Fibroblast of peridontal ligament (primary cell): ENCODE data around the gene DHX8.
A peak's percentile ranks its signal among the peaks of the same experiment; 100 is the strongest.
"Not testable (repeated sequence)": the region's sequence is repeated elsewhere in the genome, so short reads cannot be mapped to it uniquely, and the experiment has no call there.

ENCODE experiments used
- DNase-seq: peaks from one replicate; pipeline ENCODE4 v3.0.0-alpha.2; 2010; ENCODE audit errors: extremely low read depth

DHX8 gene

DNA sequence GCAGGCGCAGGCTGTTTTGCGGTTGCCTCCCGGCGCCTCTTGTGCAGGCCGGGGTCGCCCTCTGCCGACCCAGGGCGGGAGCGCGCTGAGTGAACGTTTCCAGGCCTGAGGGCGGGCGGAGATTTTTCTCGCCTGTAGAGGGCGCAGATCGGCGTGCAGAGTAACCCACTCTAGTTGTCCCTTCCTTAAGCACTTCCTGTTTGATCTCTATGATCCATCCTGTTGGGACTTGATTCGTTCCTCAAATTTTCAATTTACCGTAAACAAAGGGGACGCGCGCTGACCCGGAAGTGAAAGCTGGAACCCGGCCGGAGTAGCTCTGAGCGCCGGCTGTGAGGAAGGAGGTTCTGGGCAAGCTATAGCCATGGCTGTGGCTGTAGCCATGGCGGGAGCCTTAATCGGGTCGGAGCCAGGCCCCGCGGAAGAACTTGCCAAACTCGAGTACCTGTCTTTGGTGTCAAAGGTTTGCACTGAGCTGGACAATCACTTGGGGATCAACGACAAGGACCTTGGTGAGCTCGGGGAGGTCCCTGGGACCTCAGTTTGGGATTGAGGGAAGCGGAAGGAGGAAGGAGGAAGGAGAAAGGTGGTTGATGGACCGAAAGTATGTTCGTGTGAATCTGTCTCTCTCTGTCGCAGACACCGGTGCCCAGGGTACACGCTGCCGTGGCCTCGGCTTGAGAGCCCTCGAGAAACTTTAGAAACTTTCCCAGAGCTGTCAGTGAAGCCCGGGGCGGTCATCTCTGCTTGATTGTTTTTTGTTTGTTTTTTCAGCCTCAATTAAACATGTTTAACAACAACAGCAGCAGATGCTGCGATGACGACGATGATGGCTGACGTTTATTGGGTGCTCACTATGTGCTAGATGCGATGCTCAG, at the start of gene DHX8:
Gene DHX8 (plus strand): TSS at position 302 of the 878 bp plus-strand sequence. CDS start 63 bp downstream, at position 365.
- peak; percentile 99 for DNase-seq

DNA sequence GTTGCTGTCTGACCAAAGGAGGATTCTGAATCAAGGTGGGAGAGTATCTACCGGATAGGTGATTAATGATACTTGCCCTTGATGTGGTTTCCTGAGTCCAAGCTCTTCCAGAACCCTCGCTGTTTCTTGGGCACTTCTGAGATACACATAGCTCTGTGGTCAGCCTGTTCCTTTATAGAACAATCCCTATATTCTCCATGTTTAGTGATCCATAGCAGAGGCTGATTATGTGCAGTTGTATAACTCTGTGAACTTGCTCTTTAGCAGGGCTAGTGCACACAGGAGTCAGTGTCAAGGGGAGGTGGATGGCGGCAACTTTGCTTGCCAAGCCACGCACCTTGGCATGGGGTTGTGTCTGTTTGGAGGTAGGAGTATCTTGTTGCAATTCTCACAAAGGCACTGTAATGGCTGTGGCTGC, 48.9 kb upstream of the DHX8 start:
- no peak for DNase-seq

DNA sequence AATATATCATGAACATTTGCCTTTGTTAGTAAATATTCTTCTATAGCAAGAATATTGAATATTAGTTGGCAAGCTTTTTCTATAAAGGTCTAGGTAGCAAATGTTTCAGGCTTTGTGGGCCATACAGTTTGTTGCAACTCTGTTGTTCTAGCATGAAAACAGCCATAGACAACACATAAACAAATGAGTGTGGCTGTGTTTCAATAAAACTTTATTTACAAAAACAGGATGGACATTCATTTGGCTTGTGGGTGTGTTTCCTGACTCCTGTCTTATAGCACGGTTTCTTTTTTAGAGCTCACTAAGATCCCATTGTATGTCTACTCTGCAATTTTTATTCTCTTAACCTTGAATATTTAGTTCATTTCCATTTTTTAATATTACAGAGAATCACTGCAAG, 46.0 kb upstream of the DHX8 start:
- no peak for DNase-seq

DNA sequence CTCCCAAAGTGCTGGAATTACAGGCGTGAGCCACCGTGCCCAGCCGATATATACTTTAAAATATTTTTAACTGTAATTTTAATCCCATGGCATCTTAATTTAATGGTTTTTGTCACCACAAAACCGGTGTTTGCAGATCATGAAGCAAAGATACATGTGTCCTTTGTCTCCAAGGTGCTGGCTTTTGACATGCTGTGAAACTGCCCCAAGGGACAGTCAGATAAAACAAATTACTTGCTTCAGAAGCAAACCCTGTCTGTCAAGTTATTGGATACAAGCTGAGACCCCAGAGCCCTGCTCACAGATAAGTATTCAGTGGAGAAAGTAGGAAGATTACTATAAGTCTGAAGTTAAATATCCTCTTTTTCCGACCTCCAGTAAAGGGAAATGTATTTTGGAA, 45.1 kb upstream of the DHX8 start:
- DNase-seq: no peak

DNA sequence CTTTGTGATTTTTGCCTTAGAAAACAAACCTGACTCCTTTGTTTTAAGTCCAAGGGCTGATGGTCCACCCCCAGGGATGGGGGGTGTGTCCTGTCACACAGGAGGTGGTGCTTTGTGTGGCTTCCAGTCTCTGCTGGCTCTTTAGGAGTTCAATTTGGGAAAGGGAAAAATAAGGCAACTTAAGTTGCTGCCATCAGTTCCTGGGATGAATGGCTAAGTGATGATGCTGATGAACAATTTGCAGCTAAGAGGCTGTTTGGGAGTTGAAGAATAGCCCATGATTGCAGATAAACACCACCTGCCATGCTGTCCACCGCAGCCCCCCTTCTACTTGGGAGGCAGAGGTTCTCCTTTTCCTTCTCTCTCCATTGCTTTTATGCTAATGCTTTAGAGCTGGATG, 44.7 kb upstream of the DHX8 start:
- no peak for DNase-seq

DNA sequence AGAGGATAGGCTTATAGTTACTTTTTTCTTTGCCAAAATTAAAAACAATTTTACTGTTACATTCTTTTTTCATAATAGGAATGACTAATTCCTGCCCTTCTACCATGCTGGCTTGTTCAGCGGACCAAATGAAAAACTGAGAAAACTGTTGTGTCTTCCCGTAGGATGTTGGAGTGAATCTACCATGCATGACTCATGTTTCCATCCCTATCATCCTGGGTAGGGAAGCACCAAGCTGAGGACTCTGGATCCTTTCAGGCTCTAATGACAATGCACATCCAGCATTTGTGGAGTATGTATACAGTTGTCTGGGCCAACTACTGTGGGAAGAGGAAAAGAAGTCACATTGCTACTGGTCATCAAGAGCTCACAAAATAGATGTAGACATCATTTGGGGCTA, 41.1 kb upstream of the DHX8 start:
- DNase-seq: peak; percentile 73

DNA sequence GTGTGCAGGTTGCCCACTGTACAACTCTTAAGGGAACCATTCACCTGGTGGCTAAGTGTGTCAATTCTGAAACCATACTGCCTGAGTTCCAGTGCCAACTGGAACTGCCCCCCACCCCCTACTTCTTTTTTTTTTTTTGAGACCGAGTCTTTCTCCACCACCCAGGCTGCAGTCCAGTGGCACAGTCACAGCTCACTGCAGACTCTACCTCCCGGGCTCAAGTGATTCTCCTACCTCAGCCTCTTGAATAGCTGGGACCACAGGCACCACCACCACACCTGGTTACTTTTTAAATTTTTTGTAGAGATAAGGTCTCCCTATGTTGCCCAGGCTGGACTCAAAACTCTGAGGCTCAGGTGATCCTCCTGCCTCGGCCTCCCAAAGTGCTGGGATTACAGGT, 40.4 kb upstream of the DHX8 start:
- DNase-seq: no peak

DNA sequence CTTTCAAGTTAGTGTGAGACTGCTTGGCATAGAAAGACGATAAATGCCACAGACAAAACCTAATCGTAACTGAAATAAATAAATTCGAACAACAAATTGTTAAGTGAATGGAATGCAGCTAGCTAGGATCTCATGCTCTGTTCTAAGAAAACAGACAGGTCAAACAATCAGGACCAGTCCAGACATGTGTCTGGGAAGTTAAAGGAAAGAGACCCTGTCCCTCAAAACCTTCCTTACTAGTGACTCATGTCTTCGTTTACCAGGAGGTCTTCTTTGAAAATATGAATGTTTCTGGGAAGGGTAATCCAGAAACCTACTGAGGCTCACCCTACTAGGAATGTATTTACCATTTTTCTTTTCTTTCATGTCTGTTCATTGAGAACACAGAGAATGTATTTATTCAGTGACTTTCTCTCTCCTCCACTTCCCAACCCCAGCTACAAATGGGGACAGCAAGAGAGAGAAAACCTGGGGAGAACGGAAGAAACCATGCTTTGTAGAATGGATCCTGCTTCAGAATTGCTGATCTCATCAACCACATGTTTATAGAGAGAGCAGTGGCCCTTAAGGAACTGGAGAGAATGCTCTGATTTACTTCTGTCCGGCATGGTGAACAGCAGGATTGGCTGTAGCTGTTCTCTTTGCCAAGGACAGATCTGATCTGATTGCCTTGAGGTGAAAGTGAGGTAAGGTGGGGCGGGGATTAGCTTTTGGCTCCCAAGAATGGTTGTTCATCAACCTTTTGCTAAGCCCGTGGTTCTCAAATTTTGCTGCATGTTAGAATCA, 39.4 kb upstream of the DHX8 start:
- peak; percentile 82 for DNase-seq

DNA sequence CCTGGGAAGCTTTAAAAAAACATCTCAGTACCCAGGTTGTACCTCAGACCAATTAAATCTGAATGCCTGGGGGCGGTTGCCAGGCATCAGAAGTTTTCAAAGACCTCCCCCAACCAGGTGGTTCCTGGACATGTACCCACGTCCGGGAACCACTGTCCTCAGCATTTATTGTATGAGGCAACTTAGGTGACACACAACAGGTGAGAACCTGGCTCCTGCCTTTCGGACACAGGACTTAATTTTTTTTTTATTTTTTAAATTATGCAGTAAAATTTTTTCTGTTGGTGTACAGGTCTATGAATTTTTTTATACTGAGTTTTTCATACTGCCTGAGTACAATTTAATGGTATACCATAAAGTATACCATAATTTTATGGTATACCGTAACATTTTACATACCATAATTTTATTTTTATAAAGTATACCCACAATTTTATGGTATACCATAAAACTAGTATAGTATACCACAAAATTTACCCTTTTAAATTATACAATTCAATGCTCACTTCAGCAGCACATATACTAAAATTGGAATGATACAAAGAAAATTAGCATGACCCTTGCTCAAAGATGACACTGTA, 38.7 kb upstream of the DHX8 start:
- no peak for DNase-seq

DNA sequence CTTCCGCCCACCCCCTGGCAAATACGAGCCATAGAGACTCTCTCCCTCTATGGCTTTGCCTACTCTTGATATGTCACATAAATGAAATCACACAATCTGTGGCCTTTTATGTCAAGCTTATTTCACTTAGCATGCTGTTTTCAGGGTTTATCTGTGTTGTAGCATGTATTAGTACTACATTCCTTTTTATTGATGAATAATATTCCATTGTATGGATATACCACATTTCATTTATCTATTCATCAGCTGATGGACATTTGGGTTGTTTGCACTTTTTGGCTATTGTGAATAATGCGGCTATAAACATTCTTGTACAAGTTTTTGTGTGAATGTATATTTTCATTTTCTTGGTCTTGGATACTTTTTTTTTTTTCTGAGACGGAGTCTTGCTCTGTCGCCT, 37.0 kb upstream of the DHX8 start:
- DNase-seq: no peak

DNA sequence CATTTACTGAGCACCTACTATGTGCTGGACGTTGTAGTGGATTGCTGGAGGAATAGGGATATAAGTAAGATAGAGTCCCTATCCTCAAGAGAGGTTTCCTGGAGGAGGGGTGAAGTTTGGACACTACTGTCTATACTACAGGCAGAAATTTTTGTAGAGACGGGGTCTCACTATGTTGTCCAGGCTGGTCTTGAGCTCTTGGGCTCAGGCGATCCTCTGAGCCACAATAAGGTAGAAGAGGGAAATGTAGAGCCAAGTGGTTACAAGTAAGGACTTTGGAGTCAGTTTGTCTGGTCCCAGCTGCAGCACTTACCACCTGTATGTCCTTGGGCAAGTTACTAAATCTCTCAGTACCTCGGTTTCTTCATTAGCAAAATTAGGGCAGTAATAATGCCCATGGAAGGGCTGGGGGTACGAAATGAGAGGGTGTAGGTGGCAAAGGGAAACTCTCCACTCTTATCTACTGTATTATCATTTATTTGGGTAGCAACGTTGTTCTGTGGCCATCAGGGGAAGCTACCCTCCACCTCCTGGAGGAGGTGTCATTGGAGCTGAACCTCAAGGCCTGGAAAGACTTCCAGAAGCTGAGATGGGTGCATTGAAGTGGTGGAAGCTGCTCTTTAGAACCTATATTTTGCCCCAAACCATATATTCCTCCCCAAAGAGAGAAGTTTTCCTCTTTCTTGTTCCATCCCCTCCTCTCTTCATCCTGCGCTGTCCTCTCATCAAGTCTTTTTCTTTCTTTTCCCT, 34.9 kb upstream of the DHX8 start:
- no peak for DNase-seq

DNA sequence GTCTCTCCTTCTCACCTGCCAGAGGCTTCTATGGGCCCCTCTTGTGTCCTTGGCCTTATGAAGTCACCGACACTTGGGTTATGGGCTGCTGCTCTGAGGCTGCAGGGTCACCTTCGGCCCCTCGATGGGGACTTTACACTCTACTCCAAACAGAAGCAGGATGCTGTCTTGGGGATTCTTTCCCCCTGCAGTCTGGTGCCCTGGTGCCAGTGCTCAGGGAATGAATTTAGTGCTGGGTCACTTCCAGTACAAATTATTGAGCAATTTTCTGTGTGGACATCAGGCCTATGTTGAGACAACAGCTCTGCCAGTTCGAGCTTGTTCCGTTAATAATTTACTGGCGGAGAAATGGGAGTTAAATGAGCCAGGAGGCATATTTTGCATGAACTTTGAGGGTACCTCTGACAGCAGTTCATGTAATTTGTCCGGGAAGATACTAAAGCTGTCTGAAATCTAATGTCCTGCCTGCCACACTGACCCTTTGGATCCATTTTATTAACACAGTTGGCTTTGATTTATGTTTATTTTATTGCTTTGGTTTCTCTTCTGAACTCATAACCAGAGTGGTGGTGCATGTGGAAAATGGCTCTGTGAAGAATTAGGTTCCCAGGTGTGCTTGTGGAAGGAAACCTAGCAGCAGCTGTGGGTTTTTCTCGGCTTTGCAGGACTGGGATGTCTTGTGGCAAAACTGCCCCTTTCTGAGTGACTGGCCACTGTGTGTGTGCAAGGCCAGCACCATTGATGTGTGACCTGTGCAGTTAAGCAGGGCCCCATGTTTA, 34.1 kb upstream of the DHX8 start:
- no peak for DNase-seq

DNA sequence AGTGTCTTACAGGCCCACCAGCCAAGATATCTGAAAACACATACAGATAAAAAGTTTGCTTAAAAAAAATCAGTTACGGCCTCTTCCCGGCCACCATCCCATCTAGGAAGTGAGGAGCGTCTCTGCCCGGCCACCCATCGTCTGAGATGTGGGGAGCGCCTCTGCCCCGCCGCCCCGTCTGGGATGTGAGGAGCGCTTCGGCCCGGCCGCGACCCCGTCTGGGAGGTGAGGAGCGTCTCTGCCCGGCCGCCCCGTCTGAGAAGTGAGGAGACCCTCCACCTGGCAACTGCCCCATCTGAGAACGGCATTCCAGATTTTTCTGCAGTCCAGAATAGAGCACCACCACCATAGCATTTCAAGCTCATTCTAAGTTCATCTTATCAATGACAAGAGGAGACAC, 33.0 kb upstream of the DHX8 start:
- DNase-seq: not testable (repeated sequence)

DNA sequence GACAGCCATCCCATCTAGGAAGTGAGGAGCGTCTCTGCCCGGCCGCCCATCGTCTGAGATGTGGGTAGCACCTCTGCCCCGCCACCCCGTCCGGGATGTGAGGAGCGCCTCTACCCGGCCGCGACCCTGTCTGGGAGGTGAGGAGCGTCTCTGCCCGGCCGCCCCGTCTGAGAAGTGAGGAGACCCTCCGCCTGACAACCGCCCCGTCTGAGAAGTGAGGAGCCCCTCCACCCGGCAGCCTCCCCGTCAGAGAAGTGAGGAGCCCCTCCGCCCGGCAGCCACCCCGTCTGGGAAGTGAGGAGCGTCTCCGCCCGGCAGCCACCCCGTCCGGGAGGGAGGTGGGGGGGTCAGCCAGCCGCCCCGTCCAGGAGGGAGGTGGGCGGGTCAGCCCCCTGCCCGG, 32.0 kb upstream of the DHX8 start:
- not testable (repeated sequence) for DNase-seq

DNA sequence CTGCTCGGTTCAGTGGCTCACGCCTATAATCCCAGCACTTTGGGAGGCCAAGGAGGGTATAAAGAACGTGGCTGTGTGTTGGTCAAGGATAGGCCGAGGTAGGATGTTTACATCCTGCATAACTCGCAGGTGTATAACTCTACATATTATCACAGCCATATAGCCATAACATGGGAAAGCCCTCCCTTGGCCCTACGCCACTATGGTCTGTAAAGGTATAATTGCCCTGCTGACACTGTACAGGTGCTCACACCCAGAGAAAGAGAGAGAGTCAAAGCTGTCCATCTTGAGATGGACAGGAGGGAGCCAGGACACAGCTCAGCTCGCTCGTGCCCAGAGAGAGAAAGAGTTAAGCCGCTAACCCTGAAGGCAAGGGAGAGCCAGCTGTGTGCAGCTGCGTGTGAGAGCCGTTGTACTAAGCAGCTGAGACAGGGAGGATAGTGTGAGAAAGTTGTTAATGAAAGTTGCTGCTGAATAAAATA, 30.4 kb upstream of the DHX8 start:
- DNase-seq: no peak

DNA sequence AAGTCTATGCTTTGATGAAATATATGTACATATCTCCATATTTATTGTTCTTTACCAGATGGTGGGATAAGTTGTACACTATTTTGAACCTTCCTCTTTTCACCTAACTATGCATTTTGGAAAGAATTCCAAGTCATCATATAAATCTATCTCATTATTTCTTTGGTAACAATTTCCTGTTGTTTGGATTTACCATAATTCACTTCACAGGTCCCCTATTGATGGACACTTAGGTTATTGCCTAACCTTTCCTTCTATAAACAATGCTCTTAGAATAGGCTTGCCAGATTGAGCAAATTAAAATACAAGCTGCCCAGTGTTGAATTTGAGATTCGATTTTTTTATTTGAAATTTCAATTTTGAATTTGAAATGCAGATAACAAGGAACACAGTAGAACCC, 28.9 kb upstream of the DHX8 start:
- no peak for DNase-seq

DNA sequence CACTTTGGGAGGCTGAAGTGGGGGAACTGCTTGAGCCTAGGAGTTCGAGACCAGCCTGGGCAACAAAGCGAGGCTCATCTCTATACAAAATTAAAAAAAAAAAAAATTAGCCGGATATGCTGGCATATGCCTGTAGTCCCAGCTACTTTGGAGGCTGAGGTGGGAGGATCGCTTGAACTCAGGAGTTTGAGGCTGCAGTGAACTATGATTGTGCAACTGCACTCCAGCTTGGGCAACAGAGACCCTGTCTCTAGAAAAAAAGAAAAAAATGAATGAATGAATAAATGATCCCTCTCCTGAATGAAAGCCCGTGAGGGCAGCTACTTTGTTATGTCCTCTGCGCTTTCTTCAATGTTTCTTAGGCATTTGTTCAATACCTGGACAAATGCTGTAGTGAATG, 27.7 kb upstream of the DHX8 start:
- DNase-seq: no peak

DNA sequence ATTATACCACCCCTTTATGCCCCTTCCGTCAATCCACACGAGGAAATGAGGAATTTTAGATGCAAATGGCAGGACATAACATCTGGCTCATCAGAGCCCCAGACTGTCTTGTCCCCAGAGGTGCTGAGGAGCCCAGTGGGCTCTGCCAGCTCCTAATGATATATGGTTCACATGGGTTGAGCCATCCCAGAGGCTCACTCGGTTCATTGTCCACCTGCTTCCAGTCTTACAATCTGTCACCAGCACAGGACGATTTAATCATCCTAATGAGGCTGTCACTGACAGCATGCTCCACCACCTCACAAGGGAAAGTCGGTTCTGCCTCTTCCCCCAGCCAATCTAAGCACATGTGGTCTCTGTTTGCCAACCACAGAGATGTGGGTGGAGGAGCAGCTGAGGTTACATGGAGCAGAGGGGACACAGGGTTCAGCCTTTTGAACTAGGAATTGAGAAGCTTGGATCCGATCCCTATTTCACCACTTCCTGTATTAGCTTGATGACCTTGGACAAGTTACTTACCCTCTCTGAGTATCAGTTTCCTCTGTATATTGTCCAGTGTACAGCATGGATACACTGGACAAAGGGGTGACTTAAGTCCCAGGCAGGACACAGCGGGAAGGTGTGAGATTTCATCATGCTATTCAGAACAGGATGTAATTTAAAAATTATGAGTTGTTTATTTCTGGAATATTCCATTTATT, 27.0 kb upstream of the DHX8 start:
- DNase-seq: peak; percentile 45

DNA sequence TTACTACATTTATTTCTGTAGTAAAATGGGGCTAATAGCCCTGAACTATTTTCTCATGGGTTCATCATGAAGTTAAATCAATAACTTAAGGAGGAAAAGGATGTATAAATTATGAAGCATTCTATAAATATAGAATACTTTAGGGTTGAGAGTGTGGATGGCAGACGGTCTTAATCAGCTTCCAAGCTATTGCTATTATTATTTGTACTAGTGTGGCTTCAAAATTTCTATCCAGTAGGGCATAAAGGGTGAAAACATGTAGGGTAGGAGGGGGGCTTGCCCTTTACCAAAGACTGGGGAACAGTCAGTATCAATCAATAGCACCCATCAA, 26.4 kb upstream of the DHX8 start:
- DNase-seq: no peak

DNA sequence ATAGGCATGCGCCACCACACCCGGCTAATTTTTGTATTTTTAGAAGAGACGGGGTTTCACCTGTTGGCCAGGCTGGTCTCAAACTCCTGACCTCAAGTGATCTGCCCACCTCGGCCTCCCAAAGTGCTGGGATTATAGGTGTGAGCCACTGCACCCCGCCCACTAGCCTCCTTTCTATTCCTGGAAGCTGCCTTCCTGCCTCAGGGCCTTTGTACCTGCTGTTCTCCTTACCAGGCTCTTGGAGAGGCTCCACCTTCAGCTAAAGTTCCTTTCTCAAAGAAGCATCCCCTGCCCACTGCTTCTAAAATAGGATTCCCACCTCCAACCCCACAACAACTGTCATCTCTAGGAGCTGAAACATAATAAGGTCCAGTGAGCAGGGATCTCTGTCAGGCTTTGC, 23.9 kb upstream of the DHX8 start:
- not testable (repeated sequence) for DNase-seq

DNA sequence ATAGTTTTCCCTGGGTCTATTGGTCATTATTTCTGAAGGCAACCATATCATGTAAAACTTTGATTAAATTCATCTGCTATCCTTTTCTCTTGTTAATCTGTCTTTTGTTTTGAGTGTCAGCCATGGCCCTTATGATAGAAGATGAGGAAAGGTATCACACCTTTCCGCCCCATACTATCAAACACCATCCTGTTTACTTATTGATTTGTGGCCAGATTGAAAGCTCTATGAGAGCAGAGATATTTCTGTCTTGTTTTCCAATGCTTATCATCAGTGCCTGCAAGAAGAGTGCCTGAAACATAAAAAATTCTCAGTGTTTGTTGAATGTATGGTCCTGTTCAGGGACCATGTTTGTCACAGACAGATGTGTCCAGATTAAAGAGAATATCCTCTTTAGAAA, 22.6 kb upstream of the DHX8 start:
- no peak for DNase-seq
